Liver (tissue), 9 donors: ENCODE data around the gene ZNF213. TPM values are rescaled to one million over a fixed set of nuclear protein-coding genes. Genes with fewer than 3 reads are reported as not detected.
A peak's percentile ranks its signal among the peaks of the same experiment; 100 is the strongest.

ENCODE experiments used
- DNase-seq: peaks from one replicate; pipeline ENCODE4 v3.0.0-alpha.2; 2017; ENCODE audit warnings: low spot score
- H3K27ac ChIP-seq, 2 donors: one replicate each; pipeline ENCODE4 v1.7.0; 2013; ENCODE audit warnings: inconsistent platforms in 2 of 2, low read length in 2 of 2, control low read depth in 1 of 2, low read depth in 1 of 2, mild to moderate bottlenecking in 1 of 2
- H3K27me3 ChIP-seq, 4 donors: one replicate each; pipeline versions ENCODE4 v1.6.1 to v1.7.0; 2013; ENCODE audit warnings: low read length in 3 of 4, inconsistent platforms in 1 of 4, mild to moderate bottlenecking in 1 of 4, moderate library complexity in 1 of 4; ENCODE audit not compliant: control insufficient read depth in 4 of 4, insufficient read depth in 4 of 4
- H3K36me3 ChIP-seq, 4 donors: one replicate each; pipeline versions ENCODE4 v1.6.1 to v1.7.0; 2013; ENCODE audit warnings: low read length in 3 of 4, mild to moderate bottlenecking in 3 of 4, low read depth in 1 of 4, moderate library complexity in 1 of 4; ENCODE audit not compliant: control insufficient read depth in 4 of 4, insufficient read depth in 3 of 4
- H3K4me1 ChIP-seq, 4 donors: one replicate each; pipeline versions ENCODE4 v1.6.1 to v1.7.0; 2013; ENCODE audit warnings: low read length in 3 of 4, mild to moderate bottlenecking in 3 of 4, moderate library complexity in 1 of 4; ENCODE audit not compliant: control insufficient read depth in 4 of 4, insufficient read depth in 4 of 4
- H3K4me3 ChIP-seq, 3 donors: one replicate each; pipeline versions ENCODE4 v1.6.1 to v1.7.0; 2013; ENCODE audit warnings: low read length in 3 of 3, control low read depth in 1 of 3, low read depth in 1 of 3, mild to moderate bottlenecking in 1 of 3
- H3K9ac ChIP-seq, 2 donors: one replicate each; pipeline ENCODE4 v1.7.0; 2013; ENCODE audit warnings: low read length in 2 of 2, mild to moderate bottlenecking in 2 of 2, moderate library complexity in 2 of 2, control low read depth in 1 of 2, low read depth in 1 of 2
- H3K9me3 ChIP-seq, 4 donors: one replicate each; pipeline versions ENCODE4 v1.6.1 to v1.7.0; 2013; ENCODE audit warnings: low read length in 3 of 4; ENCODE audit not compliant: control insufficient read depth in 4 of 4
- CTCF ChIP-seq: fragments of 150-350 bp; IDR thresholded peaks from 2 replicates; pipeline ENCODE4 v1.5.1; 2017; ENCODE audit warnings: improper control_type of control experiment, low read depth, low read length; ENCODE audit not compliant: missing input control
- FOXA1 ChIP-seq: IDR thresholded peaks from 2 replicates; pipeline ENCODE4 v1.6.1; 2016; ENCODE audit warnings: antibody characterized with exemption
- FOXA2 ChIP-seq: IDR thresholded peaks from 2 replicates; pipeline ENCODE4 v1.6.1; 2016; ENCODE audit warnings: antibody characterized with exemption
- GABPA ChIP-seq, 2 donors: IDR thresholded peaks in 1 of 2; conservative IDR thresholded peaks in 1 of 2; 2 replicates each; pipeline ENCODE4 v1.6.1; 2016; ENCODE audit warnings: antibody characterized with exemption in 2 of 2, mild to moderate bottlenecking in 1 of 2, moderate library complexity in 1 of 2
- HNF4G ChIP-seq: IDR thresholded peaks from 2 replicates; pipeline ENCODE4 v1.6.1; 2016; ENCODE audit warnings: antibody characterized with exemption
- JUND ChIP-seq, 2 donors: IDR thresholded peaks; 2 replicates each; pipeline ENCODE4 v1.6.1; 2016; ENCODE audit warnings: antibody characterized with exemption in 2 of 2
- NR2F2 ChIP-seq: IDR thresholded peaks from 2 replicates; pipeline ENCODE4 v1.6.1; 2016; ENCODE audit warnings: antibody characterized with exemption
- RAD21 ChIP-seq, 2 donors: IDR thresholded peaks; 2 replicates each; pipeline ENCODE4 v1.6.1; 2016; ENCODE audit warnings: antibody characterized with exemption in 2 of 2, mild to moderate bottlenecking in 2 of 2
- RXRA ChIP-seq, 2 donors: IDR thresholded peaks; 2 replicates each; pipeline ENCODE4 v1.6.1; 2017 to 2018; ENCODE audit warnings: antibody characterized with exemption in 2 of 2, mild to moderate bottlenecking in 1 of 2
- SP1 ChIP-seq: IDR thresholded peaks from 2 replicates; pipeline ENCODE4 v1.6.1; 2018; ENCODE audit warnings: antibody characterized with exemption, mild to moderate bottlenecking
- YY1 ChIP-seq: IDR thresholded peaks from 2 replicates; pipeline ENCODE4 v1.6.1; 2016; ENCODE audit warnings: antibody characterized with exemption, mild to moderate bottlenecking
- ZBTB33 ChIP-seq: IDR thresholded peaks from 2 replicates; pipeline ENCODE4 v1.6.1; 2016; ENCODE audit warnings: antibody characterized with exemption
- WGBS: extraction: QIAGEN DNeasy Blood & Tissue Kit; methylation state at CpG from one replicate; pipeline ENCODE4 v1.1.7; 2013; 5-methylcytosine and 5-hydroxymethylcytosine counted together
- polyA plus RNA-seq, 2 donors: library from polyadenylated mRNA; stranded (reverse) in 1 of 2; unstranded in 1 of 2; fragments of 200-250 nt in 1 of 2; fragments of >200 nt in 1 of 2; fragmentation: Nextera tagmentation in 1 of 2; extraction: Ambion mirVana in 1 of 2; gene quantifications; one replicate each; pipeline versions ENCODE4 v1.2.1 to v1.2.3, GENCODE V29; 2013 to 2015
- total RNA-seq, 2 donors: library from RNA; depleted of rRNA; stranded (reverse); fragments of >200 nt; gene quantifications; one replicate each; pipeline ENCODE4 v1.2.3, GENCODE V29; 2014
- donor health status: healthy.
- donor health status: healthy.
- donor health status: healthy.
- donor health status: healthy.
- donor health status: healthy.

Gene ZNF213
- total and polyA plus RNA-seq, 4 donors = 0.56 to 4.5 (median 1.7) TPM

- 5% methylated on average over 39 of the region's 39 CpGs for WGBS
- Histone ChIP-seq H3K27me3 (no peaks in the 10 kb centered on the region), H3K9ac (no peak overlapping the region), H3K36me3 (no peaks in the 10 kb centered on the region), H3K9me3 (no peaks in the 10 kb centered on the region), H3K4me3 (peak overlapping the region in 1 of 3 donors; percentile 33), H3K4me1 (peaks cover 0 to 16% (median 7%) of the 10 kb centered on the region in 4 donors), H3K27ac (no peak overlapping the region)
- peak; percentile 97 for DNase-seq
- TF ChIP-seq ZBTB33 (no peak), FOXA2 (no peak), YY1 (peak; percentile 84), JUND (IDR thresholded peaks at IDR 0.05) (no peak), SP1 (peak; percentile 64), GABPA (IDR thresholded peaks at IDR 0.05 in 1 of 2, conservative IDR thresholded peaks at IDR 0.05 in 1 of 2) (peak in 1 of 2 donors; percentile 45), RXRA (IDR thresholded peaks at IDR 0.05) (peak; percentile 22 to 33)
Observed at GRCh38 chr16:3099732-3100499, 34.9 kb upstream of the ZNF213 start.

- no peak for DNase-seq
- H3K9ac ChIP-seq = no peak overlapping the region
- H3K27me3 ChIP-seq = no peaks in the 10 kb centered on the region
- WGBS = 58% methylated on average over 29 of the region's 29 CpGs
- peaks cover 0 to 20% (median 7%) of the 10 kb centered on the region in 4 donors for H3K4me1 ChIP-seq
- no peak overlapping the region for H3K4me3 ChIP-seq
- H3K36me3 ChIP-seq = no peaks in the 10 kb centered on the region
- H3K27ac ChIP-seq = no peak overlapping the region
- TF ChIP-seq GABPA (IDR thresholded peaks at IDR 0.05 in 1 of 2, conservative IDR thresholded peaks at IDR 0.05 in 1 of 2) (no peak), SP1 (no peak), HNF4G (no peak), CTCF (peak; percentile 40), RAD21 (IDR thresholded peaks at IDR 0.05) (peak in 1 of 2 donors; percentile 51)
- no peaks in the 10 kb centered on the region for H3K9me3 ChIP-seq
Observed at GRCh38 chr16:3101018-3101840, 33.6 kb upstream of the ZNF213 start.

- no peak for DNase-seq
- H3K9me3 ChIP-seq = no peaks in the 10 kb centered on the region
- 58% methylated on average over 27 of the region's 27 CpGs for WGBS
- H3K27ac ChIP-seq = no peak overlapping the region
- TF ChIP-seq FOXA2 (no peak), YY1 (no peak), JUND (IDR thresholded peaks at IDR 0.05) (no peak), NR2F2 (peak; percentile 95), ZBTB33 (no peak), SP1 (peak; percentile 28), CTCF (no peak), FOXA1 (no peak)
- H3K4me3 ChIP-seq = no peak overlapping the region
- H3K36me3 ChIP-seq = no peaks in the 10 kb centered on the region
- no peak overlapping the region for H3K9ac ChIP-seq
- peaks cover 0 to 22% (median 9%) of the 10 kb centered on the region in 4 donors for H3K4me1 ChIP-seq
- no peaks in the 10 kb centered on the region for H3K27me3 ChIP-seq
Observed at GRCh38 chr16:3101841-3102470, 32.9 kb upstream of the ZNF213 start.
